ENCODE measurements around the gene ASGR2. TPM values are rescaled to one million over a fixed set of nuclear protein-coding genes. Genes with fewer than 3 reads are reported as not detected.

The ASGR2 gene
- total and polyA plus RNA-seq, 2 of the 13 experiments (the other 11 are each of a cell fraction or from before 2014, with no cell fraction given): 320 to 754 TPM

DNA sequence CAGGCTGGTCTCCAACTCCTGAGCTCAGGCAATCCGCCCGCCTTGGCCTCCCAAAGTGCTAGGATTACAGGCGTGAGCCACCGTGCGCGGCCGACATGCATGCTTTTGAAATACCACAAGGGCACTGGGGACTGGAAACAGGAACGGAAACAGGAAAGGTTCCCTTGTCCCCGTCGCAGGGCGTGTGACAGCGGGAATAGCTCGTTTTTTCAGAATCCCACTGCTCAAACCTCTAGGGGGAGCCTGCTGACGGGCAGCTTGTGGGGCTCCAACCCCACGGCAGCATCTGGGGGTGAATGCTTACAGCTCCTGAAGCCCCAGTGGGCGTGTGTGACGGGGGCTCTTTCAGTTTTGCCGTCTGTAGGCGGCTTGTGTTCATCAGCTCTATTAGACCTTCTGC is 18.8 kb upstream of the ASGR2 start (continued):
- TF ChIP-seq NONO (IDR thresholded peaks at IDR 0.05) (no peak), NONO (CRISPR knock-in tag; conservative IDR thresholded peaks at IDR 0.05) (no peak), ZNF660 (CRISPR knock-in tag; IDR thresholded peaks at IDR 0.05; ENCODE audit: borderline replicate concordance, low read depth) (no peak), EP300 (IDR thresholded peaks at IDR 0.05; ENCODE audit: low read depth in 2 of 2, low read length in 2 of 2) (no peak), EP300 (CRISPR knock-in tag; IDR thresholded peaks at IDR 0.05; ENCODE audit: borderline replicate concordance) (no peak), JDP2 (CRISPR knock-in tag; IDR thresholded peaks at IDR 0.05; ENCODE audit: borderline replicate concordance) (no peak), NR2F6 (IDR thresholded peaks at IDR 0.05) (no peak), NR2F6 (CRISPR knock-in tag; IDR thresholded peaks at IDR 0.05) (peak; percentile 23; the same call in 1 of the 2 replicates), ZC3H4 (CRISPR knock-in tag; IDR thresholded peaks at IDR 0.05; ENCODE audit: borderline replicate concordance) (no peak), HDAC2 (CRISPR knock-in tag; IDR thresholded peaks at IDR 0.05) (no peak), U2AF2 (IDR thresholded peaks at IDR 0.05; ENCODE audit: low read depth, low read length) (no peak), ZFYVE20 (CRISPR knock-in tag; IDR thresholded peaks at IDR 0.05; ENCODE audit: borderline replicate concordance, low read depth) (no peak), ZNF510 (CRISPR knock-in tag; IDR thresholded peaks at IDR 0.05; ENCODE audit: low read depth) (no peak), ZNF30 (CRISPR knock-in tag; IDR thresholded peaks at IDR 0.05) (no peak), NR2F2 (IDR thresholded peaks at IDR 0.05; ENCODE audit: borderline replicate concordance, low read depth) (no peak), HMGA1 (CRISPR knock-in tag; conservative IDR thresholded peaks at IDR 0.05) (no peak), ZFP62 (CRISPR knock-in tag; IDR thresholded peaks at IDR 0.05) (no peak), ZNF589 (CRISPR knock-in tag; conservative IDR thresholded peaks at IDR 0.05) (no peak), PHB2 (IDR thresholded peaks at IDR 0.05; ENCODE audit: partially characterized antibody) (no peak), RAD21 (CRISPR knock-in tag; IDR thresholded peaks at IDR 0.05) (peak; percentile 58), REL (CRISPR knock-in tag; conservative IDR thresholded peaks at IDR 0.05) (no peak), TCF12 (IDR thresholded peaks at IDR 0.05) (no peak), TCF12 (CRISPR knock-in tag; IDR thresholded peaks at IDR 0.05) (no peak), ETV6 (CRISPR knock-in tag; conservative IDR thresholded peaks at IDR 0.05) (no peak), ZNF792 (CRISPR knock-in tag; IDR thresholded peaks at IDR 0.05) (0 out of 2 replicates have a peak, but pooled peaks have one; percentile 25), MTF1 (CRISPR knock-in tag; IDR thresholded peaks at IDR 0.05) (no peak)
- TF ChIP-seq, protein P1, sequence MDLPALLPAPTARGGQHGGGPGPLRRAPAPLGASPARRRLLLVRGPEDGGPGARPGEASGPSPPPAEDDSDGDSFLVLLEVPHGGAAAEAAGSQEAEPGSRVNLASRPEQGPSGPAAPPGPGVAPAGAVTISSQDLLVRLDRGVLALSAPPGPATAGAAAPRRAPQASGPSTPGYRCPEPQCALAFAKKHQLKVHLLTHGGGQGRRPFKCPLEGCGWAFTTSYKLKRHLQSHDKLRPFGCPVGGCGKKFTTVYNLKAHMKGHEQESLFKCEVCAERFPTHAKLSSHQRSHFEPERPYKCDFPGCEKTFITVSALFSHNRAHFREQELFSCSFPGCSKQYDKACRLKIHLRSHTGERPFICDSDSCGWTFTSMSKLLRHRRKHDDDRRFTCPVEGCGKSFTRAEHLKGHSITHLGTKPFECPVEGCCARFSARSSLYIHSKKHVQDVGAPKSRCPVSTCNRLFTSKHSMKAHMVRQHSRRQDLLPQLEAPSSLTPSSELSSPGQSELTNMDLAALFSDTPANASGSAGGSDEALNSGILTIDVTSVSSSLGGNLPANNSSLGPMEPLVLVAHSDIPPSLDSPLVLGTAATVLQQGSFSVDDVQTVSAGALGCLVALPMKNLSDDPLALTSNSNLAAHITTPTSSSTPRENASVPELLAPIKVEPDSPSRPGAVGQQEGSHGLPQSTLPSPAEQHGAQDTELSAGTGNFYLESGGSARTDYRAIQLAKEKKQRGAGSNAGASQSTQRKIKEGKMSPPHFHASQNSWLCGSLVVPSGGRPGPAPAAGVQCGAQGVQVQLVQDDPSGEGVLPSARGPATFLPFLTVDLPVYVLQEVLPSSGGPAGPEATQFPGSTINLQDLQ (CRISPR knock-in tag; IDR thresholded peaks at IDR 0.05): no peak
- TF ChIP-seq, protein P2, sequence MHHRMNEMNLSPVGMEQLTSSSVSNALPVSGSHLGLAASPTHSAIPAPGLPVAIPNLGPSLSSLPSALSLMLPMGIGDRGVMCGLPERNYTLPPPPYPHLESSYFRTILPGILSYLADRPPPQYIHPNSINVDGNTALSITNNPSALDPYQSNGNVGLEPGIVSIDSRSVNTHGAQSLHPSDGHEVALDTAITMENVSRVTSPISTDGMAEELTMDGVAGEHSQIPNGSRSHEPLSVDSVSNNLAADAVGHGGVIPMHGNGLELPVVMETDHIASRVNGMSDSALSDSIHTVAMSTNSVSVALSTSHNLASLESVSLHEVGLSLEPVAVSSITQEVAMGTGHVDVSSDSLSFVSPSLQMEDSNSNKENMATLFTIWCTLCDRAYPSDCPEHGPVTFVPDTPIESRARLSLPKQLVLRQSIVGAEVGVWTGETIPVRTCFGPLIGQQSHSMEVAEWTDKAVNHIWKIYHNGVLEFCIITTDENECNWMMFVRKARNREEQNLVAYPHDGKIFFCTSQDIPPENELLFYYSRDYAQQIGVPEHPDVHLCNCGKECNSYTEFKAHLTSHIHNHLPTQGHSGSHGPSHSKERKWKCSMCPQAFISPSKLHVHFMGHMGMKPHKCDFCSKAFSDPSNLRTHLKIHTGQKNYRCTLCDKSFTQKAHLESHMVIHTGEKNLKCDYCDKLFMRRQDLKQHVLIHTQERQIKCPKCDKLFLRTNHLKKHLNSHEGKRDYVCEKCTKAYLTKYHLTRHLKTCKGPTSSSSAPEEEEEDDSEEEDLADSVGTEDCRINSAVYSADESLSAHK (CRISPR knock-in tag; IDR thresholded peaks at IDR 0.05; ENCODE audit: borderline replicate concordance): no peak
- TF ChIP-seq, protein P3, sequence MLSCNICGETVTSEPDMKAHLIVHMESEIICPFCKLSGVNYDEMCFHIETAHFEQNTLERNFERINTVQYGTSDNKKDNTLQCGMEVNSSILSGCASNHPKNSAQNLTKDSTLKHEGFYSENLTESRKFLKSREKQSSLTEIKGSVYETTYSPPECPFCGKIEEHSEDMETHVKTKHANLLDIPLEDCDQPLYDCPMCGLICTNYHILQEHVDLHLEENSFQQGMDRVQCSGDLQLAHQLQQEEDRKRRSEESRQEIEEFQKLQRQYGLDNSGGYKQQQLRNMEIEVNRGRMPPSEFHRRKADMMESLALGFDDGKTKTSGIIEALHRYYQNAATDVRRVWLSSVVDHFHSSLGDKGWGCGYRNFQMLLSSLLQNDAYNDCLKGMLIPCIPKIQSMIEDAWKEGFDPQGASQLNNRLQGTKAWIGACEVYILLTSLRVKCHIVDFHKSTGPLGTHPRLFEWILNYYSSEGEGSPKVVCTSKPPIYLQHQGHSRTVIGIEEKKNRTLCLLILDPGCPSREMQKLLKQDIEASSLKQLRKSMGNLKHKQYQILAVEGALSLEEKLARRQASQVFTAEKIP (CRISPR knock-in tag; IDR thresholded peaks at IDR 0.05; ENCODE audit: borderline replicate concordance): no peak
